SH-SY5Y (cell line): Measurements from ENCODE around the gene PIK3CA.

Experiments used
- GATA2 ChIP-seq: IDR thresholded peaks from 2 replicates; pipeline ENCODE4 v1.6.1; 2011; ENCODE audit warnings: mild to moderate bottlenecking, low read depth, low read length
- GATA3 ChIP-seq: IDR thresholded peaks from 2 replicates; pipeline ENCODE4 v1.6.1; 2011; ENCODE audit warnings: low read depth, mild to moderate bottlenecking, low read length, moderate library complexity

The PIK3CA gene

GRCh38 chr3:179177611-179178010 lies 29.5 kb downstream of the PIK3CA start:
- TF ChIP-seq GATA3 (no peak), GATA2 (no peak)

- no peak for TF ChIP-seq GATA2
- TF ChIP-seq GATA3, result no peak
These were observed 31.1 kb downstream of the PIK3CA start for GRCh38 chr3:179179256-179179655.

- TF ChIP-seq GATA2 (no peak), GATA3 (no peak)
These were observed 32.0 kb downstream of the PIK3CA start for GRCh38 chr3:179179979-179180759.

- TF ChIP-seq GATA2, result no peak
- no peak for TF ChIP-seq GATA3
These were observed 32.9 kb downstream of the PIK3CA start for GRCh38 chr3:179181021-179181472.

DNA sequence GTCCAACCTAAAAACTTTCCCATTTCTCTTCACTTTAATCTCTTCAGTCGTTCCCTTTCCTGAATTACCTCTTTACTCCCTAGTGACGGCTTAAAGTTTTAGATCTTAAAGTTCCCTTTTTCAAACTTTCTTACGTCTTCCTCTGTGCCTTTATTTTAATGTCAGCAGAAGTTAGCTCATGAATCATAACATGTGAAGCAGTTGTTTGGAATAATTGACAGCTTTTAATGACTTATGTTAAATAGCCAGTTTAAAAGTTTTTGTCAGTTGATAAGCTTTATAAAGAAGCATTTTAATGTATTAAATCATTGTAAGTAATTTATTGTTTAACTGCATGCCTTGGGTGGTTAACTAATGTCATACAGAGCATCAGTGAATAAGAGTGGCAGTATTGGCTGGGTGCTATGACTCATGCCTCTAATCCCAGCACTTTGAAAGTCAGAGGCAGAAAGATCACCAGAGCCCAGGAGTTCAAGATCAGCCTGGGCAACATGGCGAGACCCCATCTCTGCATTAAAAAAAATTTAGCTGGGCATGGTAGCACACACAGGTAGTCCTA lies 33.9 kb downstream of the PIK3CA start:
- TF ChIP-seq GATA3 (no peak), GATA2 (no peak)

GRCh38 chr3:179182902-179183301 lies 34.7 kb downstream of the PIK3CA start:
- no peak for TF ChIP-seq GATA2
- no peak for TF ChIP-seq GATA3

GRCh38 chr3:179184826-179185225 lies 36.7 kb downstream of the PIK3CA start:
- TF ChIP-seq GATA2 (no peak), GATA3 (no peak)

GRCh38 chr3:179186426-179186825 lies 38.3 kb downstream of the PIK3CA start:
- TF ChIP-seq GATA3 (no peak), GATA2 (no peak)

DNA sequence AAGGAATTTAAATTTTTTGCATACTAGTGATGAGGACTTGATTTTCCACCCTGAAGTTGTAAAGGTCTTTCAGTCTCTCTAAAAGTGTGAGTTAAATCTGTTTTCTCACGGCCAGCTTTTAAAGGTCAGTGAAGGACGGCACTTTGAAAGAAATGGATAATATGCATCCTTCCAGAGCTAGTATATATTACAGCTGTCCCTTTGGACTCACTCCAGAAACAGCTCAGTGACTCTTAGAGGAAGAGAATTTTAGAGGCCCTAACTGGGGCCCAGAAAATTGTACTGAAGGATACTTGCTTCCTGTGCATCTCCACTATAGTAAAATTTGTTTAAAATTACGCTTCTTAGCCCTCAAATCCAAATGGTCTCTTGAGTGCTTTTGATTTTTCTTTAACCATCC lies 41.6 kb downstream of the PIK3CA start:
- no peak for TF ChIP-seq GATA3
- no peak for TF ChIP-seq GATA2

DNA sequence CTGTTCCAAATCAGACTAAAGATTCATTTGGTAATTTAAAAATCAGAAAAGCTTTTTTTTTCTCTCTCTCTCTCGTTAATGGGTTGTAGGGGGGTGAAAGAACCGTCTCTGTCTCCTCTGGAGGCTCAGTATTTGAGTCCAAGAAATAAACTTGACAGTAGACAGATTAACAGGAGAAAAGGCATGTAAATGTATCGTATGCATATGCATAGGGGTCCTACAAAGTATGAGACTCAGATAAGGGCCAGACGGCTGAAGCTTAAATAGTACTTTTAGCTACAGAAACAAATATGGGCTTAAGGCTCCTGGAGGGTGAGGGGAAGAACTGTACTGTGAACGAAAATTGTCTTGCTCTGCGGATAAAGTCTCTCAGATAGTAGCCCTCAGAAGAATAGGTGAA lies 42.4 kb downstream of the PIK3CA start:
- TF ChIP-seq GATA3 (no peak), GATA2 (no peak)

GRCh38 chr3:179192542-179192941 lies 44.4 kb downstream of the PIK3CA start:
- TF ChIP-seq GATA2, result no peak
- no peak for TF ChIP-seq GATA3

- no peak for TF ChIP-seq GATA2
- no peak for TF ChIP-seq GATA3
These were observed 46.8 kb downstream of the PIK3CA start for GRCh38 chr3:179194931-179195330.

- no peak for TF ChIP-seq GATA2
- no peak for TF ChIP-seq GATA3
These were observed 47.9 kb downstream of the PIK3CA start for GRCh38 chr3:179196098-179196497.

- no peak for TF ChIP-seq GATA2
- TF ChIP-seq GATA3, result no peak
These were observed 48.5 kb downstream of the PIK3CA start for GRCh38 chr3:179196700-179197099.

GRCh38 chr3:179200790-179201189 lies 52.6 kb downstream of the PIK3CA start:
- TF ChIP-seq GATA3 (no peak), GATA2 (no peak)

DNA sequence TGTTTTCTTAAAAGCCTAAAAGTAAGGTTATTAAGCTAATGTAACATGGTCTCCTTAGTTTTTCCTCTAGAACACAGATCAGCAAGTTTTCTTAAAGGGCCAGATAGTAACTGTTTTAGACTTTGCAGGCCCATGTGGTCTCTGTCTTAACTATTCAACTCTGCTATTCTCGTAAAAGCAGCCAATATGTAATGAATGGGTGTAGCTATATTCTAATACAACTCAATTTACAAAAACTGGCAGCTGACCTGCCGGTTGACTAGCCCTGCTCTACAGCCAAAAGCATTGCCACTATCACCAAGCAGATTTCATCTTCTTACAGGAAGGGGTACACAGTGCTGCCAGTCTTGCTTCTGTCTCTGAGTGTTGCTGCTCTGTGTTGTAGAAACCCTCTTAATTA lies 75.4 kb downstream of the PIK3CA start:
- TF ChIP-seq GATA2, result no peak
- TF ChIP-seq GATA3, result no peak
